ENCODE results near the gene SPEG. TPM values are rescaled to one million over a fixed set of nuclear protein-coding genes. Genes with fewer than 3 reads are reported as not detected.

SPEG gene
- total and polyA plus RNA-seq, 2 of the 13 experiments (the other 11 are each of a cell fraction or from before 2014, with no cell fraction given), result 0.18 to 0.24 TPM

GRCh38 chr2:219448776-219449341 is 14.2 kb downstream of the SPEG start (continued):
- no peak for TF ChIP-seq SIN3A (IDR thresholded peaks at IDR 0.05; ENCODE audit: borderline replicate concordance, low read depth, low read length)

GRCh38 chr2:219449609-219450008 is 15.0 kb downstream of the SPEG start:
- Histone ChIP-seq H3K27me3 (ENCODE audit: control insufficient read depth in 1 of 2, insufficient read depth in 2 of 2, low read length in 2 of 2) (peaks cover 58 to 97% of the 10 kb centered on the region in 2 experiments), H3K27ac (ENCODE audit: extremely low read length, insufficient read depth, low read length) (no peak overlapping the region), H2AFZ (ENCODE audit: low read length) (no peak overlapping the region), H3K4me1 (ENCODE audit: insufficient read depth, low read length) (no peaks in the 10 kb centered on the region), H3K36me3 (replicated peaks in 1 of 2; ENCODE audit: control insufficient read depth in 1 of 2, insufficient read depth in 2 of 2, low read length in 2 of 2) (no peaks in the 10 kb centered on the region), H3K9ac (ENCODE audit: insufficient read depth, low read depth, low read length) (no peak overlapping the region), H3K9me3 (ENCODE audit: low read length) (no peaks in the 10 kb centered on the region), H3K4me2 (ENCODE audit: low read depth, low read length) (no peak overlapping the region), H3K4me3 (replicated peaks in 1 of 3; ENCODE audit: insufficient read depth in 1 of 3, low read depth in 2 of 3, low read length in 3 of 3) (no peak overlapping the region), H3K79me2 (ENCODE audit: insufficient read depth, low read length) (no peaks in the 10 kb centered on the region), H4K20me1 (ENCODE audit: insufficient read depth, low read length) (peaks cover 4% of the 10 kb centered on the region; the same call in 1 of the 2 replicates)
- ChIA-PET POLR2A (no interaction called here), CTCF (ENCODE audit: low intra/inter-chr PET ratio, low total read pairs) (no interaction called here)
- BruUV-seq (replicated peaks), result no TSS peak
- FAIRE-seq (no peak), DNase-seq (ENCODE audit: low spot score) (no peak), ATAC-seq (no peak)
- WGBS (ENCODE audit: low lambda C conversion rate), result 38% methylated on average over 5 of the region's 5 CpGs
- in situ Hi-C loops (cut with HindIII; ENCODE audit: extremely low pct_ligation_motif_present, low pct_unique_long_range_greater_than_20kb), result no loop called here
- intact Hi-C loops (cut with micrococcal nuclease; ENCODE audit: unreplicated experiment), result no loop called here
- TF ChIP-seq ZFP62 (CRISPR knock-in tag; IDR thresholded peaks at IDR 0.05) (no peak), CSRNP2 (CRISPR knock-in tag; conservative IDR thresholded peaks at IDR 0.05; ENCODE audit: low read depth) (no peak), TEAD3 (CRISPR knock-in tag; optimal IDR thresholded peaks at IDR 0.05; ENCODE audit: borderline replicate concordance) (no peak), SMAD3 (CRISPR knock-in tag; IDR thresholded peaks at IDR 0.05) (no peak), ATF4 (CRISPR knock-in tag; IDR thresholded peaks at IDR 0.05) (no peak), CCAR2 (optimal IDR thresholded peaks at IDR 0.05; ENCODE audit: low read depth, low read length) (no peak), TCF7L2 (IDR thresholded peaks at IDR 0.05; ENCODE audit: low read depth, low read length) (no peak), ZNF772 (CRISPR knock-in tag; IDR thresholded peaks at IDR 0.05) (no peak), ZNF556 (CRISPR knock-in tag; IDR thresholded peaks at IDR 0.05; ENCODE audit: borderline replicate concordance) (no peak), NFKBIZ (CRISPR knock-in tag; IDR thresholded peaks at IDR 0.05) (no peak), NFYC (CRISPR knock-in tag; IDR thresholded peaks at IDR 0.05) (no peak), ZNF30 (CRISPR knock-in tag; IDR thresholded peaks at IDR 0.05) (no peak), MNT (IDR thresholded peaks at IDR 0.05) (no peak), RELA (CRISPR knock-in tag; IDR thresholded peaks at IDR 0.05) (no peak), YEATS4 (CRISPR knock-in tag; IDR thresholded peaks at IDR 0.05; ENCODE audit: borderline replicate concordance) (no peak), HINFP (CRISPR knock-in tag; IDR thresholded peaks at IDR 0.05; ENCODE audit: low read depth) (no peak), ARHGAP35 (CRISPR knock-in tag; IDR thresholded peaks at IDR 0.05; ENCODE audit: borderline replicate concordance) (no peak), DRAP1 (CRISPR knock-in tag; IDR thresholded peaks at IDR 0.05) (no peak)
